Measurements from ENCODE around the gene ELMO1.

Gene ELMO1

GRCh38 chr7:37415629-37416028 lies 33.0 kb downstream of the ELMO1 start:
- no peak for DNase-seq (ENCODE audit: low spot score)
- TF ChIP-seq CTCF (IDR thresholded peaks at IDR 0.05) = no peak
- Histone ChIP-seq H3K4me3 (no peak overlapping the region), H3K27ac (no peak overlapping the region)

- TF ChIP-seq CTCF (IDR thresholded peaks at IDR 0.05) = no peak
- no peak overlapping the region for H3K4me3 ChIP-seq
- no peak overlapping the region for H3K27ac ChIP-seq
- DNase-seq (ENCODE audit: low spot score) = no peak
Measured at GRCh38 chr7:37414352-37414983, 34.2 kb downstream of the ELMO1 start.

DNA sequence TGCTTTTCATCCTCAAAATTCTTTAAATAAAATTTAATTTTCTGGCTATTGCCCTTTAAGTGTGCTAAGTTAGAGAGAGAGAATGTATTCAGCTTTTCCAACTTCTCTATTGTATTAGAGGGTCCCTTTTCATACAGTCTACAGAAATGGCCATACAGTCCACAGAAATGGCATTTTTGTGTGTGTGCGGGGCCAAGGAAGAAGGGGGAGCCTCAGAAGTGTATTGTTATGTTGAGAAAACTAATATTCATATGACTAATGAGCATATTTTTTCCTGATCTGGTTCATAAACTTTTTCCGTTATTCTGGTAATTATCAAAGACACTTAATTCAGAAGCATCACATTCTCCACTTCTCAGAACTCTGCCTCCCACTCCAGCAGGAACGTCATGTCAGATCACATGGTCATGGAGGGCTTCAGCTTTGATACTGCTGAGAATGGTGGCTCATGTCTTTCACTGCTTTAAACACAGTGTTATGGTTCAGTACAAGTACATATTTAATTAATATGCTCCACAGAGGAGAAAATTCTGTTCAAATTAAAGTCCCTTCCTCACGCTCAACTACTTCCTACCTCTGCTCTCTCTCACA lies 37.1 kb downstream of the ELMO1 start:
- TF ChIP-seq CTCF (IDR thresholded peaks at IDR 0.05) = no peak
- Histone ChIP-seq H3K27ac (no peak overlapping the region), H3K4me3 (no peak overlapping the region)
- no peak for DNase-seq (ENCODE audit: low spot score)

DNA sequence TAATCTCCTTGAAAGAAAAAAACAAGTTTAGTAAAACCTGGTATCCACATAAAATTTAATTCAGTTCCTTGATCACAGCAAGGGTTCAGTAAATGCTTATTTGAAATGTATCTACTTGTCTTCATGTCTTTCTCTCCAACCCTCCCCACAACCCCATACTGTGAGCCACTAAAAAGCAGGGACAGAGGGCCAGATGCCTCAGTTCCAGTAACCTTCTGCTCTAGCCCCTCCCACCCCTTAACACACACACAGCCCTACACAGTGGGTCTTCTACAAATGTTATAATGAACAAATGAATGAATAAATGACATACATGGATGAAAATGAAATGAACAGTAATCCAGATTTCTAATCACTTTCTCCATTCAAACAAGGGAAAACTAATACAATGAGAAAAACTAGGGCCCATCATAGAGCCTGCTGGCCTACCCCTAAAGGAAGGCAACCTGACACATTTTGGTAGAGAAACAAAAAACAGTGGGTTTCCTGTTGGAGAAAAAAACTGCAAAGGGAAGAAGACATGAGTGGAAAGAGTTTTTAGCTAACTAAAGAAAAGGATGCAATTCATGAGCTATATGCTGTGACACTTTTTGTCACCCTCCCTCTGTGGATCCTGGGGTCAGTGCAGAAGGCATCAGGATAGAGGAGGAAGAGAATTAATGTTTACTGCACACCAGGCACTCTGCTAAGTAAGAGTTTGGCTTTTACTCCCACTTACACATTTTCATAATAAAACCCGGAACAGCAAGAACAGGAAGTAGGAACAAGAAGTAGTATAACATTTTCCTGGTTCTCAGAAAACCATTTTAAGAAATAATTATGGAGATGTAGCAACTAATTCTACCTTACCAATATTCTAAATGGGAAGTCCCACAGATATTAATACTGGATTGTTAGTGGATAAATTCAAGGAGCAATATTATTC lies 38.1 kb downstream of the ELMO1 start:
- Histone ChIP-seq H3K4me3 (no peak overlapping the region), H3K27ac (no peak overlapping the region)
- no peak for DNase-seq (ENCODE audit: low spot score)
- TF ChIP-seq CTCF (IDR thresholded peaks at IDR 0.05) = no peak

GRCh38 chr7:37409461-37409860 lies 39.2 kb downstream of the ELMO1 start:
- Histone ChIP-seq H3K4me3 (no peak overlapping the region), H3K27ac (peak overlapping the region in 1 of 2 donors; percentile 27)
- no peak for TF ChIP-seq CTCF (IDR thresholded peaks at IDR 0.05)
- no peak for DNase-seq (ENCODE audit: low spot score)

- TF ChIP-seq CTCF (IDR thresholded peaks at IDR 0.05) = no peak
- H3K27ac ChIP-seq = no peak overlapping the region
- no peak overlapping the region for H3K4me3 ChIP-seq
- no peak for DNase-seq (ENCODE audit: low spot score)
Measured at GRCh38 chr7:37408291-37409228, 40.1 kb downstream of the ELMO1 start.
